WTC11 (cell line): ENCODE results near the gene ZFR2. TPM values are rescaled to one million over a fixed set of nuclear protein-coding genes. Genes with fewer than 3 reads are reported as not detected.

Experiments
- ATAC-seq: fragments of 200-7000 bp; cut with Tn5 transposase; 2 replicates; pipeline ENCODE4 v1.10.0; 2021; ENCODE audit warnings: mild to moderate bottlenecking, moderate library complexity
- CTCF ChIA-PET: fragments of 300-600 bp; sonication (Branson Sonifier 250); formaldehyde crosslinking; loops from one replicate; lab custom pipeline; 2021; ENCODE audit warnings: antibody characterized with exemption; lab: Charles Lee
- POLR2A ChIA-PET: fragments of 350-600 bp; sonication (Branson Sonifier 250); formaldehyde crosslinking; loops from one replicate; lab custom pipeline; 2021; ENCODE audit warnings: antibody characterized with exemption; lab: Charles Lee
- DNase-seq: peaks from one replicate; pipeline ENCODE4 v3.0.0; 2021; ENCODE audit warnings: low spot score
- H3K27ac Mint-ChIP-seq: 2 replicates; pipeline ENCODE4 v1.8.0; 2021; ENCODE audit warnings: mixed read lengths
- H3K27me3 Mint-ChIP-seq: 2 replicates; pipeline ENCODE4 v1.8.0; 2021; ENCODE audit warnings: low read depth, mild to moderate bottlenecking, moderate library complexity, mixed read lengths
- H3K36me3 Mint-ChIP-seq: 2 replicates; pipeline ENCODE4 v1.8.0; 2021; ENCODE audit warnings: mixed read lengths
- H3K4me1 Mint-ChIP-seq: 2 replicates; pipeline ENCODE4 v1.8.0; 2022; ENCODE audit warnings: mixed read lengths
- H3K4me3 Mint-ChIP-seq: 2 replicates; pipeline ENCODE4 v1.8.0; 2021; ENCODE audit warnings: mild to moderate bottlenecking, moderate library complexity, mixed read lengths
- H3K9me3 Mint-ChIP-seq: 2 replicates; pipeline ENCODE4 v1.8.0; 2021; ENCODE audit warnings: mixed read lengths
- ARID4B ChIP-seq: sonication (generic); formaldehyde crosslinking; IDR thresholded peaks from 2 replicates; pipeline ENCODE4 v1.8.0; 2023; ENCODE audit warnings: missing genetic modification reagents, mild to moderate bottlenecking, borderline replicate concordance
- ATF1 ChIP-seq: sonication (generic); formaldehyde crosslinking; IDR thresholded peaks from 2 replicates; pipeline ENCODE4 v1.8.1; 2023; ENCODE audit warnings: mild to moderate bottlenecking, moderate library complexity, missing genetic modification reagents
- ATF2 ChIP-seq: sonication (generic); formaldehyde crosslinking; IDR thresholded peaks from 2 replicates; pipeline ENCODE4 v1.8.1; 2022; ENCODE audit warnings: low read depth, missing genetic modification reagents, borderline replicate concordance
- E2F1 ChIP-seq: sonication (generic); formaldehyde crosslinking; IDR thresholded peaks from 2 replicates; pipeline ENCODE4 v1.8.0; 2022; ENCODE audit warnings: mild to moderate bottlenecking, missing genetic modification reagents
- ELF4 ChIP-seq: sonication (generic); formaldehyde crosslinking; IDR thresholded peaks from 2 replicates; pipeline ENCODE4 v1.8.1; 2022; ENCODE audit warnings: low read depth, mild to moderate bottlenecking, moderate library complexity, missing genetic modification reagents
- EMX1 ChIP-seq: fragments of 250-450 bp; sonication (Bioruptor Pico); IDR thresholded peaks from 2 replicates; pipeline ENCODE4 v1.8.0; 2021; ENCODE audit warnings: mild to moderate bottlenecking
- GTF2I ChIP-seq: fragments of 250-450 bp; sonication (Bioruptor Pico); conservative IDR thresholded peaks from 2 replicates; pipeline ENCODE4 v1.4.0; 2021; ENCODE audit warnings: mild to moderate bottlenecking
- KAT7 ChIP-seq: sonication (generic); formaldehyde crosslinking; IDR thresholded peaks from 2 replicates; pipeline ENCODE4 v1.8.1; 2023; ENCODE audit warnings: missing genetic modification reagents, mild to moderate bottlenecking, borderline replicate concordance
- MAX ChIP-seq: sonication (generic); formaldehyde crosslinking; IDR thresholded peaks from 2 replicates; pipeline ENCODE4 v1.8.0; 2022; ENCODE audit warnings: mild to moderate bottlenecking, missing genetic modification reagents
- MLX ChIP-seq: sonication (generic); formaldehyde crosslinking; IDR thresholded peaks from 2 replicates; pipeline ENCODE4 v1.8.1; 2023; ENCODE audit warnings: mild to moderate bottlenecking, missing genetic modification reagents, moderate library complexity
- RORB ChIP-seq: fragments of 250-450 bp; sonication (Bioruptor Pico); IDR thresholded peaks from 2 replicates; pipeline ENCODE4 v1.9.0; 2021; ENCODE audit warnings: mild to moderate bottlenecking
- ZMAT4 ChIP-seq: fragments of 250-450 bp; sonication (Bioruptor Pico); IDR thresholded peaks from 2 replicates; pipeline ENCODE4 v1.9.0; 2021; ENCODE audit warnings: mild to moderate bottlenecking
- ZNF121 ChIP-seq: sonication (generic); formaldehyde crosslinking; IDR thresholded peaks from 2 replicates; pipeline ENCODE4 v1.8.0; 2023; ENCODE audit warnings: missing genetic modification reagents
- ZNF138 ChIP-seq: sonication (generic); formaldehyde crosslinking; conservative IDR thresholded peaks from 2 replicates; pipeline ENCODE4 v1.8.1; 2022; ENCODE audit warnings: mild to moderate bottlenecking, moderate library complexity, missing genetic modification reagents
- ZNF281 ChIP-seq: sonication (generic); formaldehyde crosslinking; IDR thresholded peaks from 2 replicates; pipeline ENCODE4 v1.8.0; 2023; ENCODE audit warnings: mild to moderate bottlenecking, missing genetic modification reagents
- ZNF671 ChIP-seq: fragments of 250-450 bp; sonication (Bioruptor Pico); IDR thresholded peaks from 2 replicates; pipeline ENCODE4 v1.8.0; 2021; ENCODE audit warnings: mild to moderate bottlenecking
- total RNA-seq: library from RNA; stranded (reverse); gene quantifications from 3 replicates; pipeline ENCODE4 v1.2.3, GENCODE V29; 2021

Gene ZFR2
- total RNA-seq, 1 experiment from 2014 or later, result 17.5 TPM

GRCh38 chr19:3852177-3852511 is 16.7 kb downstream of the ZFR2 start (continued):
- TF ChIP-seq ARID4B (CRISPR knock-in tag) (no peak), ELF4 (CRISPR knock-in tag) (no peak), ATF2 (CRISPR knock-in tag) (no peak), KAT7 (CRISPR knock-in tag) (no peak), MAX (no peak)

GRCh38 chr19:3851254-3852176 is 17.3 kb downstream of the ZFR2 start:
- ChIA-PET POLR2A (no interaction called here), CTCF (interaction anchor here (1.6 kb wide), 1 partner anchor 29 kb away, joined by 7 read pairs; the partner anchor contains the start of gene ATCAY)
- Mint-ChIP-seq H3K36me3 (peaks cover 44% of the 10 kb centered on the region), H3K27me3 (peaks cover 11% of the 10 kb centered on the region), H3K4me1 (no peaks in the 10 kb centered on the region), H3K4me3 (no peak overlapping the region), H3K9me3 (peaks cover 35% of the 10 kb centered on the region), H3K27ac (no peak overlapping the region)
- no peak for ATAC-seq
- DNase-seq, result no peak
- TF ChIP-seq ZNF671 (no peak), ZMAT4 (CRISPR knock-in tag) (no peak), E2F1 (CRISPR knock-in tag) (no peak), ZNF138 (CRISPR knock-in tag) (no peak), ZNF281 (CRISPR knock-in tag) (no peak), GTF2I (CRISPR knock-in tag) (no peak), ATF1 (no peak), ATF2 (CRISPR knock-in tag) (no peak), ARID4B (CRISPR knock-in tag) (no peak), EMX1 (CRISPR knock-in tag) (no peak), MLX (no peak), ZNF121 (CRISPR knock-in tag) (no peak), RORB (CRISPR knock-in tag) (no peak)
